ENCODE data around the gene GOPC.

DNA sequence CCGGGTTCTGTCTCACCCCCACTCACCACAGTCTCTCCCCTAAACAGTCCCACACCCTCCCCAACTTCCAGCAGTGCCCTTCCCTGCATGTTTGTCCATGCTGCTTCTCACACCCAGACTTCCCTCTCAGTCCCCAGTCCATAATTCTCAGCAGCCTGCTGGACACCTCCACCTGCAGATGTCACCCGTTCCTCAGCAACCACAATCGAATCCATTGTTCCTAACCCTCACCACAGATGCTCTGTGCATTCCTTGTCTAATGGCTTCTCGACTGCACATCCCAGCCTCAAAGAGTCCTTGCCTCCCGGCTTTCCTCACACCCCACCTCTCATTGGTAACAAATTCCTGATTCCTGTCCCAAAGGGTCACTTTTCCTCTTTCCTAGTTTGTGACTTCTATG lies 55.6 kb downstream of the GOPC start:
- TF ChIP-seq, protein P1, sequence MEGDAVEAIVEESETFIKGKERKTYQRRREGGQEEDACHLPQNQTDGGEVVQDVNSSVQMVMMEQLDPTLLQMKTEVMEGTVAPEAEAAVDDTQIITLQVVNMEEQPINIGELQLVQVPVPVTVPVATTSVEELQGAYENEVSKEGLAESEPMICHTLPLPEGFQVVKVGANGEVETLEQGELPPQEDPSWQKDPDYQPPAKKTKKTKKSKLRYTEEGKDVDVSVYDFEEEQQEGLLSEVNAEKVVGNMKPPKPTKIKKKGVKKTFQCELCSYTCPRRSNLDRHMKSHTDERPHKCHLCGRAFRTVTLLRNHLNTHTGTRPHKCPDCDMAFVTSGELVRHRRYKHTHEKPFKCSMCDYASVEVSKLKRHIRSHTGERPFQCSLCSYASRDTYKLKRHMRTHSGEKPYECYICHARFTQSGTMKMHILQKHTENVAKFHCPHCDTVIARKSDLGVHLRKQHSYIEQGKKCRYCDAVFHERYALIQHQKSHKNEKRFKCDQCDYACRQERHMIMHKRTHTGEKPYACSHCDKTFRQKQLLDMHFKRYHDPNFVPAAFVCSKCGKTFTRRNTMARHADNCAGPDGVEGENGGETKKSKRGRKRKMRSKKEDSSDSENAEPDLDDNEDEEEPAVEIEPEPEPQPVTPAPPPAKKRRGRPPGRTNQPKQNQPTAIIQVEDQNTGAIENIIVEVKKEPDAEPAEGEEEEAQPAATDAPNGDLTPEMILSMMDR (IDR thresholded peaks at IDR 0.05): no peak
- no peak for TF ChIP-seq POLR2A (IDR thresholded peaks at IDR 0.05)
